K562 (cell line): ENCODE data around the gene P2RY4.
"Not testable (repeated sequence)": the region's sequence is repeated elsewhere in the genome, so short reads cannot be mapped to it uniquely, and the experiment has no call there.

ENCODE experiments used
- CGGBP1 ChIP-seq: fragments of 250-450 bp; sonication (Bioruptor Pico); IDR thresholded peaks from 2 replicates; pipeline ENCODE4 v1.9.0; 2021; ENCODE audit warnings: mild to moderate bottlenecking
- CHD1 ChIP-seq: fragments of 200-600 bp; sonication (generic); IDR thresholded peaks from one replicate; pipeline ENCODE4 v1.6.1; 2012; ENCODE audit warnings: mild to moderate bottlenecking, moderate library complexity, low read length, inconsistent platforms
- CTCF ChIP-seq, 3 experiments: IDR thresholded peaks in 2 of 3; conservative IDR thresholded peaks in 1 of 3; 2 replicates each; pipeline ENCODE4 v1.5.1; 2011 to 2012; ENCODE audit warnings: low read length in 3 of 3, mild to moderate bottlenecking in 3 of 3, control low read depth in 2 of 3, improper control_type of control experiment in 1 of 3, inconsistent platforms in 1 of 3, low read depth in 1 of 3, mixed read lengths in 1 of 3, moderate library complexity in 1 of 3; ENCODE audit not compliant: insufficient read depth in 2 of 3
- CXXC5 ChIP-seq: fragments of 250-450 bp; sonication (Bioruptor Pico); IDR thresholded peaks from 2 replicates; pipeline ENCODE4 v1.8.0; 2022; ENCODE audit warnings: inconsistent platforms, mild to moderate bottlenecking, moderate library complexity
- E4F1 ChIP-seq: fragments of 250-450 bp; sonication (Bioruptor Pico); IDR thresholded peaks from 2 replicates; pipeline ENCODE4 v1.5.0; 2021; ENCODE audit warnings: mild to moderate bottlenecking, borderline replicate concordance
- GABPA ChIP-seq: fragments of 200-800 bp; sonication (Bioruptor generic); conservative IDR thresholded peaks from 2 replicates; pipeline ENCODE4 v1.6.1; 2016; ENCODE audit warnings: low read depth, missing genetic modification characterization, missing compliant biosample characterization
- JUN ChIP-seq, 2 experiments: sonication (generic) in 1 of 2; formaldehyde crosslinking in 1 of 2; IDR thresholded peaks; 2 replicates each; pipeline versions ENCODE4 v1.6.1 to v1.8.0; 2012 to 2022; ENCODE audit warnings: borderline replicate concordance in 2 of 2, mild to moderate bottlenecking in 2 of 2, improper control_type of control experiment in 1 of 2, low read depth in 1 of 2, low read length in 1 of 2, missing genetic modification reagents in 1 of 2
- JUNB ChIP-seq: fragments of 450-650 bp; formaldehyde crosslinking; conservative IDR thresholded peaks from 2 replicates; pipeline ENCODE4 v1.4.0; 2020; ENCODE audit warnings: mild to moderate bottlenecking
- KAT7 ChIP-seq: sonication (generic); formaldehyde crosslinking; IDR thresholded peaks from 2 replicates; pipeline ENCODE4 v1.8.0; 2022; ENCODE audit warnings: missing genetic modification reagents, mild to moderate bottlenecking, borderline replicate concordance
- NFE2L1 ChIP-seq: fragments of 450-650 bp; IDR thresholded peaks from 2 replicates; pipeline ENCODE4 v1.6.1; 2016; ENCODE audit warnings: missing genetic modification characterization, low read depth, mild to moderate bottlenecking, missing compliant biosample characterization, moderate library complexity, borderline replicate concordance
- PTRF ChIP-seq: fragments of 450-650 bp; IDR thresholded peaks from 2 replicates; pipeline ENCODE4 v1.6.1; 2016; ENCODE audit warnings: mild to moderate bottlenecking, missing genetic modification characterization, missing compliant biosample characterization
- TCF7 ChIP-seq: sonication (generic); IDR thresholded peaks from 2 replicates; pipeline ENCODE4 v1.6.1; 2016; ENCODE audit warnings: antibody characterized with exemption, borderline replicate concordance
- ZBTB17 ChIP-seq: fragments of 450-650 bp; formaldehyde crosslinking; IDR thresholded peaks from 2 replicates; pipeline ENCODE4 v1.4.0; 2020; ENCODE audit warnings: mild to moderate bottlenecking

- not testable (repeated sequence) for TF ChIP-seq JUN (IDR thresholded peaks at IDR 0.05; ENCODE audit: borderline replicate concordance, low read depth, low read length); JUN (CRISPR knock-in tag; IDR thresholded peaks at IDR 0.05; ENCODE audit: borderline replicate concordance); PTRF; CTCF (IDR thresholded peaks at IDR 0.05 in 2 of 3, conservative IDR thresholded peaks at IDR 0.05 in 1 of 3; ENCODE audit: insufficient read depth in 2 of 3, low read depth in 1 of 3, low read length in 3 of 3); KAT7 (CRISPR knock-in tag); CHD1; ZBTB17 (CRISPR knock-in tag); CXXC5 (CRISPR knock-in tag); CGGBP1 (CRISPR knock-in tag); NFE2L1 (tag); E4F1 (CRISPR knock-in tag); JUNB (CRISPR knock-in tag); GABPA; TCF7
Measured at GRCh38 chrX:70209570-70209969, 50.4 kb downstream of the P2RY4 start.
